Muscle of back (tissue), 11 donors: ENCODE measurements around the gene OR1I1. TPM values are rescaled to one million over a fixed set of nuclear protein-coding genes. Genes with fewer than 3 reads are reported as not detected.
A peak's percentile ranks its signal among the peaks of the same experiment; 100 is the strongest.
"Not testable (repeated sequence)": the region's sequence is repeated elsewhere in the genome, so short reads cannot be mapped to it uniquely, and the experiment has no call there.

Experiments used
- DNase-seq, 3 donors: peaks; one replicate each; pipeline versions ENCODE4 v3.0.0 to v3.0.0-alpha.2; 2013
- polyA plus RNA-seq, 10 donors: library from polyadenylated mRNA; unstranded; fragments of 120-200 nt; gene quantifications; one replicate each; pipeline ENCODE4 v1.2.1, GENCODE V29; 2013; ENCODE audit not compliant: insufficient read length in 10 of 10

The OR1I1 gene
- polyA plus RNA-seq, 10 donors, result 0.04 to 0.08 (median 0.06) TPM; not detected in 3

DNA sequence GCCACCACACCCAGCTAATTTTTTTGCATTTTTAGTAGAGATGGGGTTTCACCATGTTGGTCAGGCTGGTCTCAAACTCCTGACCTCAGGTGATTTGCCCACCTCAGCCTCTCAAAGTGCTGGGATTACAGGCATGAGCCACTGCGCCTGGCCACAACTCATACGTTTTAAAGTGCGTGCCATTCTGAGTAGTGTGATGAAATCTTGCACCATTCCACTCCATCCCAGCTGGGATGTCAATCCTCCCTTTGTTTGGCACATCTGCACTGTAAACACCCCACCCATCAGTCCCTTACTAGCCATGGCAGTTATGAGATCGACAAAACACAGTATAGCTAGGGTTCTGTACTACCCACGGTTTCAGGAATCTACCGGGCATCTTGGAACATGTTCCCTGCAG is 16.0 kb downstream of the OR1I1 start:
- not testable (repeated sequence) for DNase-seq

- DNase-seq, result no peak
These were observed 16.4 kb downstream of the OR1I1 start for GRCh38 chr19:15098460-15098859.

DNA sequence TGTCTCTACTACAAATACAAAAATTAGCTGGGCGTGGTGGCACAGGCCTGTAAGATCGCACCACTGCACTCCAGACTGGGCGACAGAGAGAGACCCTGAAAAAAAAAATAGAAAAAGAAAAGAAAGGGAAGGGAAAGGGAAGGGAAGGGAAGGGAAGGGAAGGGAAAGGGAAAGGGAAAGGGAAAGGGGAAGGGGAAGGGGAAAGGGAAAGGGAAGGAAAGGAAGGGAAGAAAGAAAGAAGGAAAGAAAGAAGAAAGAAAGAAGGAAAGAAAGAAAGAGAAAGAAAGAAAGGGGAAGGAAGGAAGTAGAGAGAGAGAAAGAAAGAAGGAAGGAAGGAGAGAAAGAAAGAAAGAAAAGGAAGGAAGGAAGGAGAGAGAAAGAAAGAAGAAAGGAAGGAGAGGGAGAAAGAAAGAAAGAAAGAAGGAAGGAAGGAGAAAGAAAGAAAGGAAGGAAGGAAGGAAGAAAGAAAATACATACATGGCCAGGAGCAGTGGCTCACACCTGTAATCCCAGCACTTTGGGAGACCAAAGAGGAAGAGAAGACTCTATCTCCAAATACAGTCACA is 17.1 kb downstream of the OR1I1 start:
- no peak for DNase-seq

GRCh38 chr19:15101479-15102082 is 19.6 kb downstream of the OR1I1 start:
- DNase-seq, result no peak

DNA sequence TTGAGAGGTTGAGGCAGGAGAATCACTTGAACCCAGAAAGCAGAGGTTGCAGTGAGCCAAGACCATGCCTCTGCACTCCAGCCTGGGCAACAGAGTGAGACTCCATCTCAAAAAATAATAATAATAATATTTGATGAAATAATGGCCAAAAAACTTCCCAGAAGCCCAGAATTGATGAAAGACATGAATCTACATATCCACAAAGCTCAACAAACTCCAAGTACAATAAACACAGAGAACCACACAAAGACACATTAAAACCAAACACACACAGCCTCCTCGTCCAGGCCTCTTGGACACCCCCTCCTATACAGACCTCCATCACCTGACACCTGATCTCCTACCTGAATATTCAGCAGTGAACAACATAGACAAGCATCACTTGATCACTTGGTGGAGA is 22.0 kb downstream of the OR1I1 start:
- no peak for DNase-seq

- DNase-seq, result no peak
These were observed 22.4 kb downstream of the OR1I1 start for GRCh38 chr19:15104411-15104810.

DNA sequence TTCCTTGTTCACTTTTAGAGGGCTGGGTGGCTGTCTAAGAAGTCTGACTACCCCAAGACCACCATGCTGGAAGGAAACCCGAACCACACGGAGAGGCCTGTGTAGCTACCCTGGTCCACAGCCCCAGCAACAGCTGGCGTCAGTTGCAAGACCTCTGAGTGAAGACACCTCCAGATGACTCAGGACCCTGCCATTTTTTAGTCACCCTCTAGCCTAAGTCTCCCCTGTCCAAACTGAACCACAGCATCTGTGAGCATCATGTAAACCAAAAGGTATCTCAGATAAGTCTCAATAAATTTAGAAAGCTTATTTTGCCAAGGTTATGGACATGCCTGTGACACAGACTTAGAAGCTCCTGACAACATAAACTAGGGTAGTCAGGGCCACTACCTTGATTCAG is 23.0 kb downstream of the OR1I1 start:
- DNase-seq, result no peak

DNA sequence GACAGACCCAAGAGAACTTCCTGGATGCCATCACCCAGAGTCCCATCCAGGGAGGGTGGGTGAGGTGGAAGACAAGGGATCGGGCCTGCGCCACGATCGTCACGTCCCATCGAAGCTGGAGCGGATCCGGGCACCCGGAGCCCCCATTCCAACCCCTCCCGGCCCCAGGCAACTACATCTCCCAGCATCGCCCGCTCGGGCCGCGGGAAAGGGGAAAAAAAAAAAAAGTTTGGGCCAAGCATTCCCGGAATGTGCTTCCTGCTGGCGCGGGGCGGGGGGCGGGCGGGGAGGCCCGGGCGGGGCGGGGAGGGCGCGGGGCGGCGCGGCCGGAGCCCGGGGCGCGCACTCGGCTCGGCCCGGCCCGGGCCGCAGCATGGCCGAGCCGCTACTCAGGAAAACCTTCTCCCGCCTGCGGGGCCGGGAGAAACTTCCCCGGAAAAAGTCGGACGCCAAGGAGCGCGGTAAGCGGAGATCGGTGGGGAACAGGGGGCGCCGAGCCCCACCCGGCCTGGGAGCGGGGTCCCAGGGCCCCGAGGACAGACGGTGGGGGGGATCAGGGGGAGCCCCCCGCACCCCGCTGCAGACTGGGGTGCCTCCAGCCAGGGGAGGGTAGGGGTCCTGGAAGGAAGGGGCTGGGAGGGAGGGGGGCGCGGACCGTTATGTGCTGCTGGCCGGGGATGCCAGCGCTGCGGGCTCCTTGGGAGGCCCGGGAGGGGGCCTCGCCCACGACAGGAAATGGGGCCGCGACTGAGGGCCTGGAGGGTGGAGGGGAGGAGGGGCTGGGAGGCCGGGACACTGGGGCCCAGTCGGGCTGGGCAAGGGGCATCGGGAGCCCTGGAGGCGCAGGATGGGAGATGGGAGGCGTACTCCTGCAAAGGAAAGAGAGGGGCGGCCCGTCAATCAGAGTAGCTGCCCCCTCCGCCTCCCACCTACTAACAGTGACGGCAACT is 25.3 kb downstream of the OR1I1 start, which contains the start of gene SYDE1:
Gene SYDE1, plus strand, starts transcription at position 341 of the 950 bp plus-strand sequence. Its CDS starts 33 bp downstream, at position 374.
- DNase-seq, result peak; percentile 75 to 85 (median 76)

DNA sequence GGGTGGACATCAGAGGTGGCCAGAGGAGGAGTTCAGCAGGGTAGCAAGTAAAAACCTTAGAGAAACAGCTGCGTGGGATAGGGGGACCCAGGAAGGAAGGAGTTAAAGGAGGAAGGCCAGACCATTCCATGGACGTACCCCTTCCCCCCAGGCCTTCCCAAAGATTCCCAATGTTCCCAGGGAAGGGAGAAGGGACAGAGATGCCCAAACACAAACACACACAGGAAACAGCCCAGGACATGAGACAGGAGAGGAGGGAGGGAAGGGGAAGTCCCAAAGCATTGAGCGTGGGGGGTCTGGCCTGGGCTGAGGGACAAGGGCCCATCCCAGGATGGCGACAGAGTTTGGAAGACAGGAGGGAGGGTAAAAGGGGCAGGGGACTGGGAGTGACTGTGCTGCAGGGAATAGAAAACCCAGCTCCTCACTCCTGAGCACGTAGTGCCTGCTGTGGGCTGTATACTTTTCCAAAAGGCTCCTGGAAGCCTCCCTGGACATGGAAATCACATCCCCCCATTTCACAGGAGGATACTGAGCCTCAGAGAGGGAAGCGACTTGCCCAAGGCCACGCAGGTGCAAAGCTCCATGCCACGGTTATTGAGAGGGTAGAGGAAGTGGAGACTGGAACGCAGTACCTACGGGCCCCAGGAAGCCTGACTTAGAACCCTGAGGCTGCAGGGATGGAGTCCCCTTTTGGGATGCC is 26.3 kb downstream of the OR1I1 start:
- DNase-seq, result peak in 1 of 3 donors; percentile 40

DNA sequence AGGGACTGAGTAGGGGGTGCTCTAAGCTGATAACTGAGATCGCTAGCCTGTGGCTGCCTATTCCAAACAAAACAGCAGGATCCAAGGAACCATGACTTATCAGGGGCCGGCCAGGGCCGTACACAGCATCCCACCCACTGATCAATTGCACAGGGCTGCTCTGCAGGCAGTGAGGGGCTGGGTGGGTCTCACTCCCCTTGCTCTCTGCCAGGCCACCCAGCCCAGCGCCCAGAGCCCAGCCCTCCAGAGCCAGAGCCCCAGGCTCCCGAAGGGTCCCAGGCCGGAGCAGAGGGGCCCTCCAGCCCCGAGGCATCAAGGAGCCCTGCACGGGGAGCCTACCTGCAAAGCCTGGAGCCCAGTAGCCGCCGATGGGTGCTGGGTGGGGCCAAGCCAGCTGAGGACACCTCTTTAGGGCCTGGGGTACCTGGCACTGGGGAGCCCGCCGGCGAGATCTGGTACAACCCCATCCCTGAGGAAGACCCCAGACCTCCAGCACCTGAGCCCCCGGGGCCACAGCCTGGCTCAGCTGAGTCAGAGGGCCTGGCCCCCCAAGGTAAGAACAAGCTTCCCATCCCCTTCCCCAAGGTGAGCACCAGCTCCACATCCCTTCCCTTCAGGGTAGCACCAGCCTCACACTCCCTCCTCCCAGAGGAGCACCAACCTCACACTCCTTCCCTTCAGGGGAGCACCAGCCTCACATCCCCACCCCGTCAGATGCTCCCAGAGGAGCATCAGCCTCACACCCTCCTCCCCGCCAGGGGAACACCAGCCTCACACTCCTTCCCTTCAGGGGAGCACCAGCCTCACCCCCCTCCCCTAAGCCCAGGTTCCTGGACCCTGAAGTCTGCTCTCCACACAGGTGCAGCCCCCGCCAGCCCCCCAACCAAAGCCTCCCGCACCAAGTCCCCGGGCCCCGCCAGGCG is 27.1 kb downstream of the OR1I1 start:
- no peak for DNase-seq

- no peak for DNase-seq
These were observed 27.9 kb downstream of the OR1I1 start for GRCh38 chr19:15109768-15110417.

GRCh38 chr19:15110418-15110815 is 28.4 kb downstream of the OR1I1 start:
- no peak for DNase-seq

- DNase-seq, result no peak
These were observed 29.7 kb downstream of the OR1I1 start for GRCh38 chr19:15111758-15112157.

DNA sequence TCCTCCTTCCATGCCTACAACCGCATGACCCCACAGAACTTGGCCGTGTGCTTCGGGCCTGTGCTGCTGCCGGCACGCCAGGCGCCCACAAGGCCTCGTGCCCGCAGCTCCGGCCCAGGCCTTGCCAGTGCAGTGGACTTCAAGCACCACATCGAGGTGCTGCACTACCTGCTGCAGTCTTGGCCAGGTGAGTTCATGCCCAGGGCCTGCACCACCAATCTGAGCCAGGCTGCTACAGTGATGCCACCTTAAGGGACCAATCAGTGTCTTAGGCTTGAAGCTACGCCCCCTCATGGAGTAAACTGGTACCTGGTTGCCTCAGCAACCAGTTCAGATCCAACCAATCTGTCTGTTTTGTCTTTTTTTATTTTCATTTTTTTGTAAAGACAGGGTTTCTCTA is 30.4 kb downstream of the OR1I1 start:
- no peak for DNase-seq

DNA sequence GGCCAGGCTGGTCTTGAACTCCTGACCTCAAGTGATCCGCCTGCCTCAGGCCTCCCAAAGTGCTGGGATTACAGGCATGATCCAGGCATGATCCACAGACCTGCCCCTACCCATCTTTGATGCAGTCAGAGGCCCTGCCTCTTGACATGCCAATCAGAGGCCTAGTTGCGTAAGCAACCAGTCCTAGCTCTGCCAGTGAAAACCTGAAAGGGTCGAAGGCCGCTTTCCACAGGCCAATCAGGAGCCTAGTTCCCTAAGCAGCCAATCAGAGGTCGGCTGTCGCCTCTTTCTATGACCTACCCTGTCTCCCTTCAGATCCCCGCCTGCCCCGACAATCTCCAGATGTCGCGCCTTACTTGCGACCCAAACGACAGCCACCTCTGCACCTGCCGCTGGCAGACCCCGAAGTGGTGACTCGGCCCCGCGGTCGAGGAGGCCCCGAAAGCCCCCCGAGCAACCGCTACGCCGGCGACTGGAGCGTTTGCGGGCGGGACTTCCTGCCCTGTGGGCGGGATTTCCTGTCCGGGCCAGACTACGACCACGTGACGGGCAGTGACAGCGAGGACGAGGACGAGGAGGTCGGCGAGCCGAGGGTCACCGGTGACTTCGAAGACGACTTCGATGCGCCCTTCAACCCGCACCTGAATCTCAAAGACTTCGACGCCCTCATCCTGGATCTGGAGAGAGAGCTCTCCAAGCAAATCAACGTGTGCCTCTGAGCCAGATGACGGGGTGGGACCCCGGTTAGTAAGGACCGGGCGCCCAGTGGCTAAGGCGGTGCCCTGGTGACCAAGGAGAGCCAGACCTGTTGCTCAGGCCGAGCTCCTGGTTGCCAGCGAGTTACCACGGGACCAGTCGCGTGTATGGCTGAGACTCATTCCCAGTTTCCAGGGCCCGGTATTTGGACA is 31.5 kb downstream of the OR1I1 start:
- DNase-seq, result no peak

DNA sequence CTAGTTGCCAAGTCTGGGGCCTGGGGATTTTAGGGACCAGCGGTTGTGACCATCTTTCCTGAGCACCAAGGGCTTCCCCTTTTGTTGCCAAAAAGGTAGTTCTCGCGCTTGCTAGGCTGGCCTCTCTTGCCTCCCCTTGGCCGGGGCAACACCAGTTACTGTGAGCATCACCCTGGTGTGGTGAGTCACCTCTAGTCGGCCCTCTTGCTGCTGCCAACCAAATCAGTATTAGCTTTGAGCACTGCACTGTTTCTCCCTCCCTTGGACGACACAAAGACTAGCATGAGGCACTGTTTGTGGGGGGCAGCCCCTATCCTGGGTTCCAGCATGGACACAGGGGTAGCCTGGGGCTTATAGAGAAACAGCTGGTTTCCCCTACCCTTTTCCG is 32.1 kb downstream of the OR1I1 start:
- no peak for DNase-seq

DNA sequence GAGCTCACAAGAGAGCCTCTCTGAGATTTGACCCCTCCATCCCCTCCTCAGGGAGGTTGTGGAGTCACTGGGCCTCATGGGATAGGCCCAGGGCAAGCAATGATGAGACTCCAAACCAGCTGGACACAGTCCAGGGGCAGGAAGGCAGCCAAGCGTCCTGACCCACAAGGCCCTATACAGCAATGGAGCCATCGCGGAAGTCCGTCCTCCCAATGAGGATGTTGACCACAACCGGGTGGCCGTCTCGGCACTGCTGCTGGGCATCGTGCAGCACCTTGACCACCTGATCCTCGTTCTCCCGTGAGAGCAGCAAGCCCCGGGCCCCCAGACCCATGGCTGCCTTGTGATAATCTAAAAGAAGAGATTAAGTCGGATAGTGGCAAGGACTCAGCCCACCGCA is 33.1 kb downstream of the OR1I1 start:
- DNase-seq, result peak in 2 of 3 donors; percentile 59 to 70

GRCh38 chr19:15115762-15116615 is 34.0 kb downstream of the OR1I1 start:
- no peak for DNase-seq
